Neural cell (in vitro differentiated cells): ENCODE data around the gene BCAS4. TPM values are rescaled to one million over a fixed set of nuclear protein-coding genes. Genes with fewer than 3 reads are reported as not detected.

Experiments used
- H2AFZ ChIP-seq: fragments of 200-600, 300-800 bp; sonication (generic), shearing (Covaris generic); 2 replicates; pipeline ENCODE4 v1.6.0; 2014; ENCODE audit warnings: low read depth, mild to moderate bottlenecking, antibody characterized with exemption, low read length, moderate library complexity
- H3F3A ChIP-seq: fragments of 200-600 bp; shearing (Covaris generic); 2 replicates; pipeline ENCODE4 v1.6.1; 2016; ENCODE audit warnings: mild to moderate bottlenecking, moderate library complexity, mixed read lengths, antibody characterized with exemption, low read length; ENCODE audit not compliant: insufficient read depth, poor library complexity, severe bottlenecking
- H3K27ac ChIP-seq: fragments of 200-600, 300-800 bp; sonication (generic), shearing (Covaris generic); 2 replicates; pipeline ENCODE4 v1.5.1; 2014; ENCODE audit warnings: mild to moderate bottlenecking, low read length, moderate library complexity
- H3K27me3 ChIP-seq: fragments of 300-800, 200-600 bp; sonication (generic), shearing (Covaris generic); 2 replicates; pipeline ENCODE4 v1.6.0; 2014; ENCODE audit warnings: mild to moderate bottlenecking, low read depth, low read length, moderate library complexity; ENCODE audit not compliant: insufficient read depth
- H3K36me3 ChIP-seq: fragments of 300-800, 200-600 bp; sonication (generic), shearing (Covaris generic); 2 replicates; pipeline ENCODE4 v1.5.1; 2014; ENCODE audit warnings: mild to moderate bottlenecking, antibody characterized with exemption, low read length, moderate library complexity; ENCODE audit not compliant: insufficient read depth
- H3K4me2 ChIP-seq: fragments of 300-800, 200-600 bp; sonication (generic), shearing (Covaris generic); 2 replicates; pipeline ENCODE4 v1.6.0; 2014; ENCODE audit warnings: mild to moderate bottlenecking, low read length
- H3K4me3 ChIP-seq: fragments of 300-800, 200-600 bp; sonication (generic), shearing (Covaris generic); 2 replicates; pipeline ENCODE4 v1.5.1; 2014; ENCODE audit warnings: mild to moderate bottlenecking, low read length, moderate library complexity
- H3K79me2 ChIP-seq: fragments of 200-600 bp; shearing (Covaris generic); replicated peaks from 2 replicates; pipeline ENCODE4 v1.6.0; 2014; ENCODE audit warnings: mild to moderate bottlenecking, low read length, moderate library complexity; ENCODE audit not compliant: insufficient read depth
- H3K9ac ChIP-seq: fragments of 300-800, 200-600 bp; sonication (generic), shearing (Covaris generic); 2 replicates; pipeline ENCODE4 v1.6.1; 2016; ENCODE audit warnings: mild to moderate bottlenecking, low read length, mixed read lengths
- H3K9me2 ChIP-seq: fragments of 200-600 bp; shearing (Covaris generic); 2 replicates; pipeline ENCODE4 v1.6.1; 2016; ENCODE audit warnings: mild to moderate bottlenecking, low read length, mixed read lengths; ENCODE audit not compliant: insufficient read depth
- H3K9me3 ChIP-seq: fragments of 200-600, 300-800 bp; sonication (generic), shearing (Covaris generic); 2 replicates; pipeline ENCODE4 v1.6.1; 2016; ENCODE audit warnings: mild to moderate bottlenecking, mixed run types, low read length, moderate library complexity, mixed read lengths
- H4K20me1 ChIP-seq: fragments of 200-600 bp; shearing (Covaris generic); 2 replicates; pipeline ENCODE4 v1.6.1; 2016; ENCODE audit warnings: mild to moderate bottlenecking, mixed run types; ENCODE audit not compliant: insufficient read depth
- CTCF ChIP-seq: fragments of 450-650 bp; IDR thresholded peaks from 2 replicates; pipeline ENCODE4 v1.5.1; 2014; ENCODE audit warnings: antibody characterized with exemption, mild to moderate bottlenecking, moderate library complexity; ENCODE audit not compliant: poor library complexity, severe bottlenecking
- EZH2 ChIP-seq: fragments of 200-600, 300-800 bp; shearing (Covaris generic), sonication (generic); IDR thresholded peaks from 2 replicates; pipeline ENCODE4 v1.6.1; 2014; ENCODE audit warnings: antibody characterized with exemption, low read length, borderline replicate concordance, mild to moderate bottlenecking; ENCODE audit not compliant: insufficient read depth, poor library complexity, severe bottlenecking
- RAD21 ChIP-seq: fragments of 450-650 bp; conservative IDR thresholded peaks from 2 replicates; pipeline ENCODE4 v1.6.1; 2014; ENCODE audit warnings: antibody characterized with exemption, mild to moderate bottlenecking, moderate library complexity
- REST ChIP-seq: IDR thresholded peaks from 2 replicates; pipeline ENCODE4 v1.6.1; 2012; ENCODE audit warnings: borderline replicate concordance
- TAF1 ChIP-seq: IDR thresholded peaks from 2 replicates; pipeline ENCODE4 v1.6.1; 2012; ENCODE audit warnings: low read depth
- polyA plus RNA-seq: library from polyadenylated mRNA; depleted of rRNA; stranded (reverse); fragments of >200 nt; gene quantifications from 2 replicates; pipeline ENCODE4 v1.2.3, GENCODE V29; 2014

The BCAS4 gene
- polyA plus RNA-seq, 1 donor from 2014 or later, result 24.6 TPM

GRCh38 chr20:50866036-50866685 is 71.3 kb downstream of the BCAS4 start:
- H2AFZ ChIP-seq, result no peak overlapping the region
- H3K4me3 ChIP-seq, result no peak overlapping the region
- H3K36me3 ChIP-seq, result no peaks in the 10 kb centered on the region
- TF ChIP-seq RAD21 (no peak), CTCF (no peak)
- no peaks in the 10 kb centered on the region for H3K27me3 ChIP-seq
- no peaks in the 10 kb centered on the region for H3K79me2 ChIP-seq
- no peak overlapping the region for H3K9ac ChIP-seq
- H3K9me2 ChIP-seq, result no peaks in the 10 kb centered on the region
- H3K27ac ChIP-seq, result no peak overlapping the region
- no peaks in the 10 kb centered on the region for H3K9me3 ChIP-seq
- H4K20me1 ChIP-seq, result no peaks in the 10 kb centered on the region
- H3K4me2 ChIP-seq, result no peak overlapping the region
- H3F3A ChIP-seq, result no peaks in the 10 kb centered on the region

GRCh38 chr20:50866831-50867230 is 72.0 kb downstream of the BCAS4 start:
- no peaks in the 10 kb centered on the region for H3F3A ChIP-seq
- no peaks in the 10 kb centered on the region for H3K9me2 ChIP-seq
- no peak for TF ChIP-seq REST
- TF ChIP-seq RAD21, result no peak
- no peak for TF ChIP-seq EZH2
- TF ChIP-seq CTCF, result no peak
- TF ChIP-seq TAF1, result no peak
- H3K9me3 ChIP-seq, result no peaks in the 10 kb centered on the region
- no peaks in the 10 kb centered on the region for H3K36me3 ChIP-seq
- no peaks in the 10 kb centered on the region for H3K79me2 ChIP-seq
- H3K27ac ChIP-seq, result no peak overlapping the region
- H3K4me2 ChIP-seq, result no peak overlapping the region
- no peak overlapping the region for H3K9ac ChIP-seq
- H4K20me1 ChIP-seq, result no peaks in the 10 kb centered on the region
- H3K4me3 ChIP-seq, result no peak overlapping the region
- no peaks in the 10 kb centered on the region for H3K27me3 ChIP-seq
- H2AFZ ChIP-seq, result no peak overlapping the region
